ENCODE measurements around the gene GATB. TPM values are rescaled to one million over a fixed set of nuclear protein-coding genes. Genes with fewer than 3 reads are reported as not detected.

Gene GATB
- total RNA-seq, 1 donor from 2014 or later: 20.9 TPM

DNA sequence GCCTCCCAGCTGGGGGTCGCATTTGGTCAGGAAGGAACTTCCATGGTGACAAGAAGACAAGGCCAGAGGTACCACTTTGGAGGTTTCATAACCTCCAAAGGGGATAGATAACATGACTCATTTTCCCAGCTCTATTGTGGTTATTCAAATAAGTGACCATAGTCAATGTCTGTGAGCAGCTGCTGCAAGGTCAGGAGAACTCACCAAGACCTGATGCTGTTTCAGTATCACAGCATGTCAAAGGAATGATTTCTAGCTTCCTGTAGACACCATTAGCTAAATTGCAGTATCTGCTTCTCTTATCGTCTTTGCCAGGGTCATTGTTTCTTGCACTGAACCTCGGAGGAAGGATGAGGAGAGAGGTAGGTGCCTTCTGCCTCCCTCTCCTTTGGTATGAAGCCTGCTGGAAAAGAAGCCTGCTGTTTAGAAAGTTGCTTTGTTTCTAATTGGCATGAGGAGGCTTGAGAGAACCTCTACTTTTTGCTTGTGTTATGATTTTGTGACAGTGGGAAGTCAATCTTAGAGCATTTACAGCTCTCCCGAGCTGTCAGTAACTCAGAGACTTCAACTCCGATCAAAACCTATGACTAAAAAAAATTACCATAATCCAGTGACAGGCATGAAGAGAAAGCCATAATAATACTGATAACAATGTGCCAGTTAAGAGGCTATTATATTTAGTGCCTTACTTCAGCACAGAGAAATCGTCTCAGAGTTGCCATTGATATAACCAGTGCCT lies 38.0 kb upstream of the GATB start:
- no peak for DNase-seq (ENCODE audit: low read depth)
- H3K4me3 ChIP-seq (ENCODE audit: low read depth, low read length): no peak overlapping the region
- TF ChIP-seq, protein P1, sequence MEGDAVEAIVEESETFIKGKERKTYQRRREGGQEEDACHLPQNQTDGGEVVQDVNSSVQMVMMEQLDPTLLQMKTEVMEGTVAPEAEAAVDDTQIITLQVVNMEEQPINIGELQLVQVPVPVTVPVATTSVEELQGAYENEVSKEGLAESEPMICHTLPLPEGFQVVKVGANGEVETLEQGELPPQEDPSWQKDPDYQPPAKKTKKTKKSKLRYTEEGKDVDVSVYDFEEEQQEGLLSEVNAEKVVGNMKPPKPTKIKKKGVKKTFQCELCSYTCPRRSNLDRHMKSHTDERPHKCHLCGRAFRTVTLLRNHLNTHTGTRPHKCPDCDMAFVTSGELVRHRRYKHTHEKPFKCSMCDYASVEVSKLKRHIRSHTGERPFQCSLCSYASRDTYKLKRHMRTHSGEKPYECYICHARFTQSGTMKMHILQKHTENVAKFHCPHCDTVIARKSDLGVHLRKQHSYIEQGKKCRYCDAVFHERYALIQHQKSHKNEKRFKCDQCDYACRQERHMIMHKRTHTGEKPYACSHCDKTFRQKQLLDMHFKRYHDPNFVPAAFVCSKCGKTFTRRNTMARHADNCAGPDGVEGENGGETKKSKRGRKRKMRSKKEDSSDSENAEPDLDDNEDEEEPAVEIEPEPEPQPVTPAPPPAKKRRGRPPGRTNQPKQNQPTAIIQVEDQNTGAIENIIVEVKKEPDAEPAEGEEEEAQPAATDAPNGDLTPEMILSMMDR (conservative IDR thresholded peaks at IDR 0.05; ENCODE audit: low read depth, low read length): no peak

DNA sequence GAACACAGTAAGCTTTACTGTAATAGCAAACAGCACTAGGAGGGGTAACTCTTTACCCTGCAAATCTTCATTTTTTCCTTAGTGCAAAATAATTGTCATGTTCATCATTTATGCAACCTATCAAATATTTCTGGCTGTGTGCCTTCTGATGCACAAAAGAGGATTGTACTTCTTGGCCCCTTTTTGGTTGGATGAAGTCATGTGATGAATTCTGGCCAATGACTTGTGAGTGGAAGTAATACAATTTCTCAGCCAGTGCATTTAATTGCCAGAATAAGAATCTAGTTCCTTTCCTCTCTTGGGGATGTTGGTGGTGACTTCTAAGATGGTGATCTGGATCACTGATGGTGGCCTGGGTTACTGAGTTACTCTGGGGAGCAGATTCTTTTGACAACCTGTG lies 37.0 kb upstream of the GATB start:
- TF ChIP-seq, protein P1 (conservative IDR thresholded peaks at IDR 0.05; ENCODE audit: low read depth, low read length): no peak
- H3K4me3 ChIP-seq (ENCODE audit: low read depth, low read length): no peak overlapping the region

DNA sequence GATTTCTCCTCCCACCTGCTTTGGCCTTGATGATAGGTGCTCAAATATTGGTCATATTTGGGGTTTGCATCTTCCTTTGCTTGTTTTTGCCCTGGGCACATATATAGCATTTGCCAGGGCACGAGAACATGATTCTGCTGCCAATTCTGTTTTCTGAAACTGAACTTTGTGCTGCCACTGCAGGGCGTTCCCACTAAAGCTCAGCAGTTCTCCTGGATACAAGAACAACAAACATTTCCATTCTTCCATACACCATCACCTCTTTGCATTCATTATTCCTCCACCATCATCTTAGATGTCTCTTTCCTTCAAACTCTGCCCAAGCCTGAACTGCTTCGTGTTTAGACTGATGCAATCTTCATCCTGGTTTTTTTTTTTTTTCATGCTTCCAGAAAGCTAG lies 36.3 kb upstream of the GATB start:
- TF ChIP-seq, protein P1 (conservative IDR thresholded peaks at IDR 0.05; ENCODE audit: low read depth, low read length): no peak
- no peak for DNase-seq (ENCODE audit: low read depth)
- H3K4me3 ChIP-seq (ENCODE audit: low read depth, low read length): no peak overlapping the region

More for the DNA sequence above, 37.0 kb upstream of the GATB start:
- no peak for DNase-seq (ENCODE audit: low read depth)

DNA sequence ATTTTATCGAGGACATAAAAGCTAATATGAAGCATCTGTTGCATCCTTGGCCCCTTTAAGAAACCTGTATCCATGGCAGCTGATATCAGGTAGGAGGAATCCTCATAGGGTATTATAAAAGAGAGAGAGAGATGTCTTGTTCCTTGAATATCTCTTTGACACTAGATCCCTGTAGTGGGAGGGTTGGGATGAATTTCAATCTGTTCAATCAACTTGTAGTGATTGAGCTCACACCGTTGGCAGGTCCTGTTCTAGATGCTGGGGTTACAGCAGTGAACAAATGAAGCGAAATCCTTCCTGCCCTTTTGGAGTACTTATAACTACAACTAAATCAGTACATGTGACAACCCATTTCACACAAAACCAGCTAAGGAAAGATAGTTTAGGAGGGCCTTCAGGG lies 35.3 kb upstream of the GATB start:
- TF ChIP-seq, protein P1 (conservative IDR thresholded peaks at IDR 0.05; ENCODE audit: low read depth, low read length): no peak
- DNase-seq (ENCODE audit: low read depth): no peak
- no peak overlapping the region for H3K4me3 ChIP-seq (ENCODE audit: low read depth, low read length)

DNA sequence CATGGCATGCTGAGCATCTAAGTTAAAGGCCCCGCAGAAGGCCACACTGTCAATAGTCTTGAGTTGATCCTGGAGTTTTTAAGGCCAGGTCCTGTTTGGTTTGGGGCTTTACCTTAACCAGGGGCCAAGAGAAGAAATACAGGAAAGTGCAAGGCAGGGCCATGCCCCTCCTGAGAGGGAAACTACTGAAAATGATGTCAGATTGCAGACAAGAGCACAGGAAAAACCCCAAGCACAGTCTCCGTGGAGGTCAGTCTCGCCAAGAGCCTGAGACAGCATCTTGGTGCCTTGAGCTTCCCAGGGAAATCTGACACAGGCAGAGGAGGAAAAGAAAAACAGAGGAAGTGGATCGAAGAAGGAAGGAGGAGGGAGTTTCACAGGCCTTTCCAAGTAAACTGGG lies 32.2 kb upstream of the GATB start:
- no peak for DNase-seq (ENCODE audit: low read depth)
- TF ChIP-seq, protein P1 (conservative IDR thresholded peaks at IDR 0.05; ENCODE audit: low read depth, low read length): no peak
- H3K4me3 ChIP-seq (ENCODE audit: low read depth, low read length): no peak overlapping the region

DNA sequence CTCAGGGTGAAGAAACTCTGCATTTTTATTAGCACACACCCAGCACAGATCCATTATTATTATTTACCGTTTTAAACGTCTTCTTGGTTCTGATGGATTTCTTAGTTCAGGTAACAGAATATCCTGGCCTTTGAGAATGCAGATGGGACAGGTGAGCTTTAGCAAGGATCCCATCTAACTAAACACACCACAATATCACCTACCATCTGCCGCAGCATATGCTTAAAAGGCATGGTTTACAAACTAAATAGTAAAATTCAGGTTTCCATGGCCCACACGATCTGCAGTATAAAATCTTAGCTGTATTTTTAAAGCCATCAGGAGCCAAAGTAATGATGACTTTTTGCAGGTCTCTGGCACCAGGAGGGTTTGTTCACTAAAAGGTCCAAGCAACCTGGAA lies 31.7 kb upstream of the GATB start:
- TF ChIP-seq, protein P1 (conservative IDR thresholded peaks at IDR 0.05; ENCODE audit: low read depth, low read length): no peak
- no peak for DNase-seq (ENCODE audit: low read depth)
- no peak overlapping the region for H3K4me3 ChIP-seq (ENCODE audit: low read depth, low read length)

DNA sequence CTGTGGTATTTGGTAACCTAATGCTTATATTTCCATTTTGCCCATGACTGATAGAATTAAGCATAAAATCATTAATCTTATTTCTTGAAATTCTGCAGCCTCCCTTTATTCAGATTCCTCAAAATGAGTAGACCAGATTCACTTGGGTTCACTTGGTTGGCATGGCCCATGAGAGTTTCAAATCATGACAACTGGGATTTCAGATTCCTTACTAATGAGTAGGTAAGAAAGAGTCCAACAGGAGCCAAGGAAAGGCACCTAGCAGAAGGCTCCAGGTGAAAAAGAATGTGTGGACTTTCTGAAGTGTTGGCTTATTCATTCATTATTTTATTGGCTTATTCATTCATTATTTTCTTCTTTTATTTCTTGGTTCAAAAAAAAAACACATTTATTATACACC lies 27.2 kb upstream of the GATB start:
- DNase-seq (ENCODE audit: low read depth): no peak
- no peak overlapping the region for H3K4me3 ChIP-seq (ENCODE audit: low read depth, low read length)
- TF ChIP-seq, protein P1 (conservative IDR thresholded peaks at IDR 0.05; ENCODE audit: low read depth, low read length): no peak
